GM18909 (cell line): Measurements from ENCODE around the gene PIGU.
"Not testable (repeated sequence)": the region's sequence is repeated elsewhere in the genome, so short reads cannot be mapped to it uniquely, and the experiment has no call there.

Experiments used
- ATAC-seq: cut with Tn5 transposase; IDR thresholded peaks from one replicate; pipeline ENCODE4 v1.9.1; 2021; ENCODE audit warnings: mild to moderate bottlenecking; ENCODE audit not compliant: unreplicated experiment, poor library complexity

The PIGU gene

DNA sequence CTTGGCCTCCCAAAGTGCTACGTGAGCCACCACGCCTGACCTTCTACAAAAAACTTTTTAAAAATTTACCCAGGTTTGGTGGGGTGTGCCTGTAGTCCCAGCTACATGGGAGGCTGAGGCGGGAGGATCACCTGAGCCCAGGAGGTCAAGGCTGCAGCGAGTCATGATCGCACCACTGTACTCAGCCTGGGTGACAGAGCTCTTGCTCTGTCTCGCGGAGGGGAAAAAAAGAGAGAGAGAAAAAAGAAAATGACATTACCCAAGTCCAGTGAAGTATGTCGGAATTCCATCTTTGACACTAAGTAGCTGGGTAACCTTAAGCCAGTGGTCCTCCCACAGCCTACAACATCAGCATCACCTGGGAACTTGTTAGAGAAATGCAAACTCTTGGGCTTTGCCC lies 137.1 kb downstream of the PIGU start:
- no peak for ATAC-seq

- no peak for ATAC-seq
These were observed 138.2 kb downstream of the PIGU start for GRCh38 chr20:34538671-34539123.

GRCh38 chr20:34537651-34538050 lies 139.2 kb downstream of the PIGU start:
- no peak for ATAC-seq

- ATAC-seq, result no peak
These were observed 140.0 kb downstream of the PIGU start for GRCh38 chr20:34536798-34537394.

- ATAC-seq, result no peak
These were observed 141.0 kb downstream of the PIGU start for GRCh38 chr20:34535857-34536256.

- no peak for ATAC-seq
These were observed 141.5 kb downstream of the PIGU start for GRCh38 chr20:34535301-34535840.

DNA sequence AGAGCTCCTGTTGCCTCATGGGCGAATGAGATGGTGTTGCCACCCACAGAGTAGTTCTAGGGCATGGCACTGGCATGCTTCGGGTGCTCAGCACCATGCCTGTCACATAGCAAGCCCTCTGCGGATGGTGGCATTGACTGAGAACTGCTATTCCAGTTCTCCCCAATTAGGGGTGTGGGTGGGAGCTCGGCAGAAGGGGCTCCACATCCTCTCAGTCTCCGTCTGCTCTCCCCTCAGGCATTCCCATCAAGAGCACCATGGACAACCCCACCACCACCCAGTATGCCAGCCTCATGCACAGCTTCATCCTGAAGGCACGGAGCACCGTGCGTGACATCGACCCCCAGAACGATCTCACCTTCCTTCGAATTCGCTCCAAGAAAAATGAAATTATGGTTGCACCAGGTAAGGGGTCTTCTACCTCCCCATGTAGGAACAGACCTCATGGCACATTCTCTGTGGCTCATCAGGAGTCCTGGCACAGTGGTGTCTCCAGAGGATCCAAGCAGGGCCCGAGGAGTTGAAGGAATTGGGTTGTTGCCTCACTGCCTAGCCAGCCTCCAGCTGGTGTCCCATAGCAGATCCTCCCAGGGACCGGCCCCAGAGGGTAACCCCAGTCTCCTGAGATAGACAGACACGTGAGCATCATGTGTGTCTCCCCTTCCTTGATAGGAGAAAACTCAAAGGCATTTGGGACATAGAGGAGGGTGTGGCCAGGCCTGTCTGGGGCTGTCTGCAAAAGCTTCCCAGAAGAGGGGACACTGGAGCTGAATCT lies 142.3 kb downstream of the PIGU start:
- ATAC-seq, result no peak

DNA sequence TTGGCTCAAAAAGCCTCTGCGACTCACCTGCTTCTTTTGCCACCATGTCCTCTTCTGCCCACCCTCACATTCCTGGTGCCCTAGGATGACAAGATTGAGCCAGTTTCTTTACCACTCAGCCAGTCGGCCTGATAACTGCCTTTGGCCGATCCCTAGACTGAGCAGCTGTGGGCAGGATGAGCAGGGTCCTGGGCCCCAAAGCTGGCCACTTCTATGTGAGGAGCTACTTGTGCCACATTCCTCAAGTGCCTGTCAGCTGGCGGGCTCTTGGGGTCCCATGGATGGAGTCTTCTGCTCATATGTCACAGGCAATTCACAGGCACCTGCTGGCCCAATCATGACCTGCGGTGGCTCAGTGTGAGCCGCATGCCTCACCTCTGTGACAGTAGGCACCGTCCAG lies 144.1 kb downstream of the PIGU start:
- no peak for ATAC-seq

GRCh38 chr20:34532320-34532719 lies 144.6 kb downstream of the PIGU start:
- no peak for ATAC-seq

GRCh38 chr20:34531608-34532265 lies 145.2 kb downstream of the PIGU start:
- no peak for ATAC-seq

GRCh38 chr20:34530342-34530741 lies 146.6 kb downstream of the PIGU start:
- no peak for ATAC-seq

DNA sequence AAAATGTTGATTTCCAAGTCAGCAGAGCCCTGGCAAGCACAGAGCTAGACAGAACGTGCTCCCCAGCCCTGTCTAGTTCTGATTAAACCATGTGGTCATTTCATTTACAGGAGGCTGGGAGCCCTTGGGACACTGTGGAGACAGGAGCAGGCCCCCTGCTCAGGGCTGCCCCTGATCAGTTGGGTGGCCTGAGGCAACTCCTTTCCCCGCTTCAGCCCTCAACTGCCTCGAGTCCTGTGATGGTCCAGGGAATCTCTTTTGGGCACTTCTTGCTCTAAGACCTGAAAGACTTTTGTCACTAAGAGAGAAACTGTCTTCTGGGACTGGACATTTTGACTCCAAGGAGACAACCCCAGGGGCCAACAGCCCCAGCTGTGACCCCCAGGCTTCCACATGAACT lies 147.2 kb downstream of the PIGU start:
- ATAC-seq, result no peak

DNA sequence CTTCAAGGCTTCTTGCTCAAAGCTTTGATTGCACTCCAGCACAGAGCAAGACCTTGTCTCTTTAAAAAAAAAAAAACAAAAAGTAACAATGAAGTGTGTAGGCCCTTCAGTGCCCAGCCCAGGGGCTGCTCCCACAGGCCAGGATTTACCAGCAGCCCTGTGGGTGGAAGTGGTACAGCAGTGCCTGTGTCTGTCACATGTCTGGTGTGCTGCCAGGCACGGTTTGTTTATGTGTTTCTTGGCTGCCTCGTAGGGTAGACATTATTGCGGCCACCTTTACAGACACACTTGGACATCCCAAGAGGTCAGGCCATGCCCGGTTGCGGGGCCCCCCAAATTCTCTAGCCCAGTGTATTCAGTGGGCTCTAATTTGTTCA lies 148.0 kb downstream of the PIGU start:
- ATAC-seq, result no peak

DNA sequence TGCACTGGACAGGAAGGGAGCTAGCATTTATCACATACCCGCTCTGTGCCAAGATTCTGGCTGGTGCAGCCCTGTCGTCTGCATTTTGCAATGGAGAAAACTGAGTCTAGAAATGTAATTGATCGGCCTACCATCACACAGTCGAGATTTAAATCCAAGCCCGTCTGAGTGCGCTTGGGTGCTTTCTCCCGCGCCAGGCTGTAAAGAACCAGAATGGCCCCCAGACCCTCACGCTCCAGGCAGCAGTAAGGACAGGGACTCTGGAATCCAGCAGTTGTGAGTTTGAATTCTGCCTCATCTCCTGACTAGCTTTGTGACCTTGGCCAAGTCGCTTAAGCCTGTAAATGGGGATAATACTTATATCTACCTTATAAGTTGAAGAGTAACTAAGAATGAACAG lies 149.9 kb downstream of the PIGU start:
- ATAC-seq, result no peak

GRCh38 chr20:34526466-34526865 lies 150.4 kb downstream of the PIGU start:
- ATAC-seq, result no peak

GRCh38 chr20:34525709-34526416 lies 151.0 kb downstream of the PIGU start:
- no peak for ATAC-seq

DNA sequence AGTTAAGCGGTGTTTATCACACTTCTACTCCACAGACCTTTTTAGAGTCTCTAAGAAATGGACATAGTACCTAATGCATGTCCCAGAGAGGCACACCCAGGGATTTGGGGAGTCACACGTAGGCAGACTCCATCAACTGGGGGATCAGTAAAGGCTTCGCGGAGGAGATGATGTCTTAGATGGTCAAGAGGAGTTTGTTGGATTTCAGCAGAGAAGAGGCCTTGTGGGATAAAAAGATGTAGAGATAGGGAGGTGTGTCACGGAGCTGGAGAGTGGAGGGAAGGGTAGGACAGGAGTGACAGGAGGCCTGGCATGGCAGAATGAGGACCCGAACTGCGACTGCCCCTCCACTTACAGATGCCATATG lies 151.6 kb downstream of the PIGU start:
- ATAC-seq, result no peak

- ATAC-seq, result no peak
These were observed 152.5 kb downstream of the PIGU start for GRCh38 chr20:34524426-34524825.

- no peak for ATAC-seq
These were observed 153.7 kb downstream of the PIGU start for GRCh38 chr20:34522969-34523871.

- ATAC-seq, result not testable (repeated sequence)
These were observed 157.1 kb downstream of the PIGU start for GRCh38 chr20:34519841-34520240.
